Caco-2 (cell line): ENCODE results near the gene EIF4G1. TPM values are rescaled to one million over a fixed set of nuclear protein-coding genes. Genes with fewer than 3 reads are reported as not detected.

ENCODE experiments used
- BruUV-seq: library from RNA; stranded (reverse); fragments of 400-500 nt; replicated peaks from 2 replicates; lab custom pipeline; 2021; lab: Mats Ljungman, UMichigan
- CTCF ChIA-PET: fragments of 300-600 bp; sonication (Branson Sonifier 250); formaldehyde crosslinking; loops from one replicate; lab custom pipeline; 2022; ENCODE audit warnings: antibody characterized with exemption; lab: Charles Lee
- POLR2A ChIA-PET: fragments of 300-600 bp; sonication (Branson Sonifier 250); formaldehyde crosslinking; loops from one replicate; lab custom pipeline; 2022; ENCODE audit warnings: antibody characterized with exemption; lab: Charles Lee
- DNase-seq, 2 experiments: peaks; one replicate each; pipeline versions ENCODE4 v3.0.0 to v3.0.0-alpha.2; 2020 to 2022
- H3K27me3 ChIP-seq: replicated peaks from 2 replicates; pipeline ENCODE4 v1.6.0; 2011; ENCODE audit warnings: low read length; ENCODE audit not compliant: control insufficient read depth, insufficient read depth
- H3K36me3 ChIP-seq: 2 replicates; pipeline ENCODE4 v1.5.1; 2011; ENCODE audit warnings: low read length; ENCODE audit not compliant: control insufficient read depth, insufficient read depth
- H3K4me1 ChIP-seq: fragments of 250-450 bp; sonication (Bioruptor Pico); 2 replicates; pipeline ENCODE4 v1.5.1; 2020; ENCODE audit warnings: mild to moderate bottlenecking
- H3K4me3 ChIP-seq: 2 replicates; pipeline ENCODE4 v1.5.1; 2011; ENCODE audit warnings: low read depth, mild to moderate bottlenecking, control low read depth, low read length
- H3K9me3 ChIP-seq: fragments of 250-450 bp; sonication (Bioruptor Pico); 2 replicates; pipeline ENCODE4 v1.5.1; 2020; ENCODE audit warnings: mild to moderate bottlenecking, moderate library complexity
- H3K27ac Mint-ChIP-seq: one replicate; pipeline ENCODE4 v1.8.0; 2022; ENCODE audit warnings: mixed read lengths; ENCODE audit not compliant: unreplicated experiment
- H3K27me3 Mint-ChIP-seq: one replicate; pipeline ENCODE4 v1.8.0; 2022; ENCODE audit warnings: mixed read lengths; ENCODE audit not compliant: insufficient read depth, unreplicated experiment
- H3K36me3 Mint-ChIP-seq: one replicate; pipeline ENCODE4 v1.8.0; 2022; ENCODE audit warnings: mild to moderate bottlenecking, mixed read lengths; ENCODE audit not compliant: insufficient read depth, unreplicated experiment
- H3K4me1 Mint-ChIP-seq: one replicate; pipeline ENCODE4 v1.8.0; 2022; ENCODE audit warnings: low read depth, mixed read lengths; ENCODE audit not compliant: unreplicated experiment
- H3K4me3 Mint-ChIP-seq: one replicate; pipeline ENCODE4 v1.8.0; 2022; ENCODE audit warnings: mild to moderate bottlenecking, moderate library complexity, mixed read lengths; ENCODE audit not compliant: unreplicated experiment
- H3K9me3 Mint-ChIP-seq: one replicate; pipeline ENCODE4 v1.8.0; 2022; ENCODE audit warnings: mixed read lengths; ENCODE audit not compliant: unreplicated experiment
- intact Hi-C: fragments of 100-400 bp; cut with micrococcal nuclease; formaldehyde crosslinking; loops from one replicate; pipeline ENCODE4 v1.10.0; 2022; ENCODE audit not compliant: unreplicated experiment
- total RNA-seq: library from RNA; stranded (reverse); gene quantifications from 2 replicates; pipeline ENCODE4 v1.2.3, GENCODE V29; 2022
- TF ChIP-seq, protein P1 (sequence below), 2 experiments: fragments of 200-600 bp in 1 of 2; IDR thresholded peaks; 1 replicate in 1 of 2; 2 replicates in 1 of 2; pipeline versions ENCODE4 v1.5.1 to v1.8.0; 2011 to 2022; ENCODE audit warnings: antibody characterized with exemption in 1 of 2, control low read depth in 1 of 2, inconsistent platforms in 1 of 2, low read depth in 1 of 2, low read length in 1 of 2, mild to moderate bottlenecking in 1 of 2, moderate library complexity in 1 of 2; ENCODE audit not compliant: insufficient read depth in 1 of 2, severe bottlenecking in 1 of 2, unreplicated experiment in 1 of 2

Gene EIF4G1
- total RNA-seq, 1 experiment from 2014 or later = 423 TPM

DNA sequence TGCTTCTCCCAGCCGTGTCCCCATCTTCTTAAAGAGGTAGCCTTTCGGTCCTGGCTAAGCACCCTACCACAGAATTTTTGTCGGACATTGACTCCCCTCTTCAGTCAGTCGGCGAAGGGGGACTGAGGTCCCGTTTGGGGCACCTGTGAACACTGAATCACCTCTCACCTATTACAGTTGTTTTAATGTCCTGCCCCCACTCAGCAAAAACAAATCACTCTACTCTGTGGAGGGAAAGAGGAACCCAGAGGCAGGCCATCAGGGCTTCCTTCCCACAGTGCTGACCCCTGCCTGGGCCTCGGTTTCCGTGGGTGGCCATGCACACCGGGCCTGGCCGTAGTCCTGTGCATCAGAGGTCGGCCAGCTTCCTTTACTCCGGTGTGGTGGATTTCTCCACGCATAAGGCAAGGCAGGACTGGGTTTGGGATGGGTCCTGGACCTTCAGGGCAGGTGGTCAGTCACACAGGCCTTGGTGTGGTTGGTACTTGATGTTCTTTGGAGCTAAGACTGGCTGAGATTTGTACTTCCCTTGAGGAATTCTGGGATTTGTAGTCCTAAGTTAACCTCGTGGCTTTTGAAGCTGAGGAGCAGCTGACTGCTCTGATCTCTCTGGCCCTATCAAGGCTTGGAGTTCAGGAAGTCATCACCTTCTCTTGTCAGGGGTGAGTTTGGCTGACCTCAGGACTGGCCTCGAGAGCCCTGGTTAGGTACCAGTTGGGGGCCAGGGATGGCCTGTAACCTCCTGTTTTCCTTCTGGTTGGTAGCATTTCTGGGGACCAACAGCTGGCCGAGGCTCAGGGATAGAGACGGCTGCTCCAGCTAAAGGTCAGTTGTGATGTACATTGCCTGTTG is 22.4 kb downstream of the EIF4G1 start:
- Mint-ChIP-seq H3K4me3 (peak overlapping the region; percentile 77), H3K9me3 (no peaks in the 10 kb centered on the region), H3K36me3 (peaks cover 71% of the 10 kb centered on the region), H3K4me1 (no peaks in the 10 kb centered on the region), H3K27ac (peak overlapping the region; percentile 78), H3K27me3 (no peaks in the 10 kb centered on the region)
- no peaks in the 10 kb centered on the region for H3K4me1 ChIP-seq
- intact Hi-C loops = no loop called here
- H3K9me3 ChIP-seq = no peaks in the 10 kb centered on the region
- peaks cover 6% of the 10 kb centered on the region for H3K36me3 ChIP-seq
- TF ChIP-seq, protein P1, sequence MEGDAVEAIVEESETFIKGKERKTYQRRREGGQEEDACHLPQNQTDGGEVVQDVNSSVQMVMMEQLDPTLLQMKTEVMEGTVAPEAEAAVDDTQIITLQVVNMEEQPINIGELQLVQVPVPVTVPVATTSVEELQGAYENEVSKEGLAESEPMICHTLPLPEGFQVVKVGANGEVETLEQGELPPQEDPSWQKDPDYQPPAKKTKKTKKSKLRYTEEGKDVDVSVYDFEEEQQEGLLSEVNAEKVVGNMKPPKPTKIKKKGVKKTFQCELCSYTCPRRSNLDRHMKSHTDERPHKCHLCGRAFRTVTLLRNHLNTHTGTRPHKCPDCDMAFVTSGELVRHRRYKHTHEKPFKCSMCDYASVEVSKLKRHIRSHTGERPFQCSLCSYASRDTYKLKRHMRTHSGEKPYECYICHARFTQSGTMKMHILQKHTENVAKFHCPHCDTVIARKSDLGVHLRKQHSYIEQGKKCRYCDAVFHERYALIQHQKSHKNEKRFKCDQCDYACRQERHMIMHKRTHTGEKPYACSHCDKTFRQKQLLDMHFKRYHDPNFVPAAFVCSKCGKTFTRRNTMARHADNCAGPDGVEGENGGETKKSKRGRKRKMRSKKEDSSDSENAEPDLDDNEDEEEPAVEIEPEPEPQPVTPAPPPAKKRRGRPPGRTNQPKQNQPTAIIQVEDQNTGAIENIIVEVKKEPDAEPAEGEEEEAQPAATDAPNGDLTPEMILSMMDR (IDR thresholded peaks at IDR 0.05; ENCODE audit: insufficient read depth in 1 of 2, low read depth in 1 of 2, low read length in 1 of 2, severe bottlenecking in 1 of 2, unreplicated experiment in 1 of 2) = no peak
- H3K4me3 ChIP-seq = peak overlapping the region; percentile 61
- ChIA-PET POLR2A (interaction anchor here (0.6 kb wide), 1 partner anchor 14 kb away, joined by 5 read pairs; no protein-coding TSS in a partner anchor), CTCF (interaction anchor here (1.2 kb wide), 1 partner anchor 25 kb away, joined by 5 read pairs; no protein-coding TSS in a partner anchor)
- DNase-seq = no peak
- no peaks in the 10 kb centered on the region for H3K27me3 ChIP-seq
- no TSS peak for BruUV-seq

DNA sequence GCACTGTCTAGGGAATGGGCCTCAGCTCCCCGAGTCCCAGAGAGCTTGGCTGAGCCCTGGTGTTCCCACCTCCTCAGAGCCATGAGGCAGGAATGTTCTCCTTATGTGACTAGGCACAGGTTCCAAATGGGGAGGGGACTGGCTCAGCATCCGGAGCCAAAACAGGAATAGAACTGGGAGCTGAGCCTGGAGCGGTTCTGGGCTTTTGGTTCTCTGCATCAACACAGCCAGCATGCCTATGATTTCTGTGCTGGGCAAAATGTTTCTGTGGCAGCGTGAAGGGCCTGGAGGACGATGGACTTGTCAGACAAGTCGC is 23.0 kb downstream of the EIF4G1 start, which contains the start of gene FAM131A:
Gene FAM131A (plus strand): TSS at position 202 of the 316 bp plus-strand sequence. CDS start 31 bp downstream, at position 233.
- peaks cover 6% of the 10 kb centered on the region; the same call in 1 of the 2 replicates for H3K36me3 ChIP-seq
- H3K4me3 ChIP-seq = peak within 1 kb of the TSS; percentile 61
- no peaks in the 10 kb centered on the region for H3K4me1 ChIP-seq
- peak within 1 kb of the TSS; percentile 77 for H3K4me3 Mint-ChIP-seq
- no peaks in the 10 kb centered on the region for H3K9me3 Mint-ChIP-seq
- POLR2A ChIA-PET = interaction anchor here (0.6 kb wide), 1 partner anchor 14 kb away, joined by 5 read pairs; no protein-coding TSS in a partner anchor
- peak within 1 kb of the TSS; percentile 78 for H3K27ac Mint-ChIP-seq
- DNase-seq = no peak
- intact Hi-C loops = no loop called here
- no peaks in the 10 kb centered on the region for H3K27me3 ChIP-seq
- H3K36me3 Mint-ChIP-seq = peaks cover 65% of the 10 kb centered on the region
- no peaks in the 10 kb centered on the region for H3K27me3 Mint-ChIP-seq
- TF ChIP-seq, protein P1 (IDR thresholded peaks at IDR 0.05; ENCODE audit: insufficient read depth in 1 of 2, low read depth in 1 of 2, low read length in 1 of 2, severe bottlenecking in 1 of 2, unreplicated experiment in 1 of 2) = no peak
- no peaks in the 10 kb centered on the region for H3K4me1 Mint-ChIP-seq
- CTCF ChIA-PET = interaction anchor here (1.2 kb wide), 1 partner anchor 25 kb away, joined by 5 read pairs; no protein-coding TSS in a partner anchor
- BruUV-seq = no TSS peak
- H3K9me3 ChIP-seq = no peaks in the 10 kb centered on the region

DNA sequence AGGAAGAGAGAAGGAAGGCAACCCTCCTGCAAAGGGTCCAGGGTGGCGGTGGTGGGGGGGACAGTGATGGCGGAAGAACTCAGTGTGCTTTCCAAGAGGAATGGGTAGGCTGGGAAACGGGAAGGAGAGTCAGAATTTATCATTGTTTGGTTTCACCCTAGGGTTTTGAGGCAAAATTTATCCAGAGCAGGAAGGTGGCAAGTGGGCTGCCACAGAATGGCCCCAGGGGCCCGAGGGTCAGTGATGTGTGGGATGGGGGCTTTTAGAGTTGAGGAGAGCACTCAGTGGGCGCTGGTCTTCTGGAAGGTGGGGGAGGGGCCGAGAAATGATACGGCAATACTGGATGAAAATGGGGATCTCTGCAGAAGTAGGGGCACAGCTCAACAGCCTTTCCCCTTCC is 23.6 kb downstream of the EIF4G1 start:
- H3K36me3 Mint-ChIP-seq = peaks cover 59% of the 10 kb centered on the region
- intact Hi-C loops = no loop called here
- no peak for DNase-seq
- Histone ChIP-seq H3K9me3 (no peaks in the 10 kb centered on the region), H3K27me3 (no peaks in the 10 kb centered on the region), H3K4me3 (no peak overlapping the region), H3K36me3 (peaks cover 6% of the 10 kb centered on the region; the same call in 1 of the 2 replicates), H3K4me1 (no peaks in the 10 kb centered on the region)
- BruUV-seq = no TSS peak
- no peaks in the 10 kb centered on the region for H3K4me1 Mint-ChIP-seq
- peak overlapping the region; percentile 73 for H3K27ac Mint-ChIP-seq
- no peaks in the 10 kb centered on the region for H3K27me3 Mint-ChIP-seq
- no peaks in the 10 kb centered on the region for H3K9me3 Mint-ChIP-seq
- TF ChIP-seq, protein P1 (IDR thresholded peaks at IDR 0.05; ENCODE audit: insufficient read depth in 1 of 2, low read depth in 1 of 2, low read length in 1 of 2, severe bottlenecking in 1 of 2, unreplicated experiment in 1 of 2) = no peak
- H3K4me3 Mint-ChIP-seq = no peak overlapping the region
- CTCF ChIA-PET = no interaction called here
- POLR2A ChIA-PET = interaction anchor here (0.5 kb wide), 1 partner anchor 858 kb away, joined by 3 read pairs; no protein-coding TSS in a partner anchor
